A673 (cell line): Measurements from ENCODE around the gene MAT1A.

Experiments used
- CTCF ChIP-seq: fragments of 300-800, 200-600 bp; sonication (generic); conservative IDR thresholded peaks from 2 replicates; pipeline ENCODE4 v1.5.1; 2017; ENCODE audit warnings: low read depth, mild to moderate bottlenecking, antibody characterized with exemption, low read length, moderate library complexity, mixed read lengths
- EZH2 ChIP-seq: fragments of 200-600 bp; sonication (generic); IDR thresholded peaks from 2 replicates; pipeline ENCODE4 v1.6.1; 2017; ENCODE audit warnings: borderline replicate concordance, low read depth, mild to moderate bottlenecking, mixed read lengths, antibody characterized with exemption, low read length; ENCODE audit not compliant: poor library complexity, severe bottlenecking

GRCh38 chr10:80283536-80284199 is 5.8 kb downstream of the MAT1A start:
- TF ChIP-seq CTCF = no peak
- no peak for TF ChIP-seq EZH2
